ENCODE measurements around the gene TMEM186. TPM values are rescaled to one million over a fixed set of nuclear protein-coding genes. Genes with fewer than 3 reads are reported as not detected.

Gene TMEM186
- total and polyA plus RNA-seq, 9 of the 15 experiments (the other 6 are each of a cell fraction or from before 2014, with no cell fraction given) = 10.1 to 33.4 (median 16.4) TPM

GRCh38 chr16:8797364-8798173 lies at the start of gene TMEM186, which contains the start of gene PMM2 (continued):
- TF ChIP-seq SRSF7 (optimal IDR thresholded peaks at IDR 0.05; ENCODE audit: low read depth, low read length) (no peak), NR4A1 (CRISPR knock-in tag; IDR thresholded peaks at IDR 0.05) (no peak), NR4A1 (tag; IDR thresholded peaks at IDR 0.05) (no peak), USF1 (CRISPR knock-in tag; IDR thresholded peaks at IDR 0.05) (peak; percentile 72), SRSF1 (IDR thresholded peaks at IDR 0.05; ENCODE audit: low read depth, low read length) (no peak), ZNF584 (CRISPR knock-in tag; IDR thresholded peaks at IDR 0.05; ENCODE audit: low read depth) (no peak), NR1H2 (CRISPR knock-in tag; IDR thresholded peaks at IDR 0.05) (no peak), HINFP (tag; conservative IDR thresholded peaks at IDR 0.05; ENCODE audit: low read depth) (no peak), MAFG (tag; conservative IDR thresholded peaks at IDR 0.05) (no peak), NFIC (IDR thresholded peaks at IDR 0.05) (peak; percentile 29), SAFB (IDR thresholded peaks at IDR 0.05; ENCODE audit: borderline replicate concordance, low read depth, low read length) (no peak), RBM17 (IDR thresholded peaks at IDR 0.05; ENCODE audit: borderline replicate concordance, low read depth, low read length) (no peak), MBD2 (IDR thresholded peaks at IDR 0.05; ENCODE audit: borderline replicate concordance, low read depth) (peak; percentile 74; the same call in 1 of the 2 replicates), MAZ (CRISPR knock-in tag; conservative IDR thresholded peaks at IDR 0.05 in 1 of 2, IDR thresholded peaks at IDR 0.05 in 1 of 2) (peak; percentile 76 to 87), JUNB (CRISPR knock-in tag; conservative IDR thresholded peaks at IDR 0.05) (no peak), CTCFL (IDR thresholded peaks at IDR 0.05; ENCODE audit: borderline replicate concordance, insufficient read depth, low read depth, low read length, poor library complexity, severe bottlenecking) (no peak), FOXA1 (IDR thresholded peaks at IDR 0.05; ENCODE audit: borderline replicate concordance) (no peak), ZNF12 (CRISPR knock-in tag; IDR thresholded peaks at IDR 0.05) (peak; percentile 64; the same call in 1 of the 2 replicates), BMI1 (IDR thresholded peaks at IDR 0.05; ENCODE audit: low read length) (no peak), BACH1 (tag; IDR thresholded peaks at IDR 0.05) (no peak), SIX5 (IDR thresholded peaks at IDR 0.05; ENCODE audit: borderline replicate concordance in 1 of 2, insufficient read depth in 1 of 2, low read depth in 1 of 2, low read length in 2 of 2) (peak; percentile 49 to 55; a peak in 2 of 4 replicates), SRSF3 (IDR thresholded peaks at IDR 0.05; ENCODE audit: insufficient read depth, low read length) (no peak)

Measured in K562 (cell line).